Tibial nerve (tissue), 4 donors: ENCODE measurements around the gene CCDC91. TPM values are rescaled to one million over a fixed set of nuclear protein-coding genes. Genes with fewer than 3 reads are reported as not detected.

Experiments
- DNase-seq, 2 donors: peaks; one replicate each; pipeline ENCODE4 v3.0.0-alpha.2; 2019; ENCODE audit warnings: low spot score in 2 of 2
- H3K27ac ChIP-seq, 4 donors: fragments of 200-600 bp; sonication (generic) in 3 of 4; one replicate each; pipeline ENCODE4 v1.5.1; 2017 to 2019; ENCODE audit warnings: mild to moderate bottlenecking in 1 of 4
- H3K27me3 ChIP-seq, 2 donors: fragments of 200-600 bp; sonication (generic) in 1 of 2; one replicate each; pipeline versions ENCODE4 v1.5.1 to v1.6.0; 2017 to 2019
- H3K36me3 ChIP-seq, 3 donors: fragments of 200-600 bp; sonication (generic); one replicate each; pipeline ENCODE4 v1.5.1; 2018 to 2019
- H3K4me1 ChIP-seq, 4 donors: fragments of 200-600 bp; sonication (generic) in 3 of 4; one replicate each; pipeline ENCODE4 v1.5.1; 2017 to 2019
- H3K4me3 ChIP-seq, 4 donors: fragments of 200-600 bp; sonication (generic) in 3 of 4; one replicate each; pipeline ENCODE4 v1.5.1; 2017 to 2019; ENCODE audit warnings: mild to moderate bottlenecking in 1 of 4, moderate library complexity in 1 of 4
- H3K9me3 ChIP-seq, 4 donors: fragments of 200-600 bp; sonication (generic) in 3 of 4; one replicate each; pipeline ENCODE4 v1.5.1; 2017 to 2019
- EP300 ChIP-seq, 2 donors: sonication (generic); formaldehyde crosslinking; IDR thresholded peaks; one replicate each; pipeline ENCODE4 v1.6.1; 2017; ENCODE audit warnings: antibody characterized with exemption in 2 of 2, mild to moderate bottlenecking in 1 of 2
- POLR2A ChIP-seq, 2 donors: fragments of 450-650 bp; IDR thresholded peaks; one replicate each; pipeline ENCODE4 v1.6.1; 2017; ENCODE audit warnings: antibody characterized with exemption in 2 of 2, mild to moderate bottlenecking in 2 of 2, moderate library complexity in 2 of 2
- WGBS, 2 donors: methylation state at CpG; one replicate each; pipeline ENCODE4 v1.1.5; 2018; 5-methylcytosine and 5-hydroxymethylcytosine counted together
- total RNA-seq, 4 donors: library from RNA; depleted of rRNA; stranded (reverse); fragments of >200 nt; gene quantifications; one replicate each; pipeline ENCODE4 v1.1.0, GENCODE V29; 2016
- TF ChIP-seq, protein P1 (sequence below), 5 experiments: fragments of 200-600 bp in 3 of 5; fragments of 450-650 bp in 2 of 5; sonication (generic) in 3 of 5; IDR thresholded peaks; one replicate each; pipeline ENCODE4 v1.5.1; 2016 to 2019; ENCODE audit warnings: antibody characterized with exemption in 5 of 5, mild to moderate bottlenecking in 3 of 5, moderate library complexity in 2 of 5

The CCDC91 gene
- total RNA-seq, 4 donors from 2014 or later = 39.0 to 76.5 (median 44.0) TPM

DNA sequence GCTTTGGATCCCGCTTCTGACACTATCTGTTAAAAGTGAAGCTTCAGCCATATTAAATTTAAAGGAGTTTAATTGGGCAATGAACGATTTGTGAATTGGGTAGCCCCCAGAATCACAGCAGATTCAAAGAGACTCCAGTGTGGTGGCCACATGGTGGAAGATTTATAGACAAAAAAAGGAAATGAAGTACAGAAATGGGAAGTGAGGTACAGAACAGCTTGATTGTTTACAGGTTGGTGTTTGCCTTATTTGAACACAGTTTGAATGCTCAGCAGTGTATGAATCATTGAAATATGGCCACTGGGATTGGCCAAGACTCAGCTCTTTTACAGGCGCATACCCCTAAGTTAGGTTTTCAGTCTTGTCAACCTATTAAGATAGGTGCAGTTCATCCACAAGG is 21.9 kb downstream of the CCDC91 start:
- Histone ChIP-seq H3K4me1 (peaks cover 0 to 12% (median under 1%) of the 10 kb centered on the region in 4 donors), H3K4me3 (no peak overlapping the region), H3K27ac (peak overlapping the region in 1 of 4 donors; percentile 13), H3K36me3 (no peaks in the 10 kb centered on the region), H3K27me3 (no peaks in the 10 kb centered on the region), H3K9me3 (peaks cover 0 to 5% (median 0%) of the 10 kb centered on the region in 4 donors)
- no peak for TF ChIP-seq EP300 (IDR thresholded peaks at IDR 0.05)
- TF ChIP-seq, protein P1, sequence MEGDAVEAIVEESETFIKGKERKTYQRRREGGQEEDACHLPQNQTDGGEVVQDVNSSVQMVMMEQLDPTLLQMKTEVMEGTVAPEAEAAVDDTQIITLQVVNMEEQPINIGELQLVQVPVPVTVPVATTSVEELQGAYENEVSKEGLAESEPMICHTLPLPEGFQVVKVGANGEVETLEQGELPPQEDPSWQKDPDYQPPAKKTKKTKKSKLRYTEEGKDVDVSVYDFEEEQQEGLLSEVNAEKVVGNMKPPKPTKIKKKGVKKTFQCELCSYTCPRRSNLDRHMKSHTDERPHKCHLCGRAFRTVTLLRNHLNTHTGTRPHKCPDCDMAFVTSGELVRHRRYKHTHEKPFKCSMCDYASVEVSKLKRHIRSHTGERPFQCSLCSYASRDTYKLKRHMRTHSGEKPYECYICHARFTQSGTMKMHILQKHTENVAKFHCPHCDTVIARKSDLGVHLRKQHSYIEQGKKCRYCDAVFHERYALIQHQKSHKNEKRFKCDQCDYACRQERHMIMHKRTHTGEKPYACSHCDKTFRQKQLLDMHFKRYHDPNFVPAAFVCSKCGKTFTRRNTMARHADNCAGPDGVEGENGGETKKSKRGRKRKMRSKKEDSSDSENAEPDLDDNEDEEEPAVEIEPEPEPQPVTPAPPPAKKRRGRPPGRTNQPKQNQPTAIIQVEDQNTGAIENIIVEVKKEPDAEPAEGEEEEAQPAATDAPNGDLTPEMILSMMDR (IDR thresholded peaks at IDR 0.05) = no peak
- 97 to 98% methylated on average over 3 of the region's 3 CpGs for WGBS, 2 donors
- no peak for DNase-seq

DNA sequence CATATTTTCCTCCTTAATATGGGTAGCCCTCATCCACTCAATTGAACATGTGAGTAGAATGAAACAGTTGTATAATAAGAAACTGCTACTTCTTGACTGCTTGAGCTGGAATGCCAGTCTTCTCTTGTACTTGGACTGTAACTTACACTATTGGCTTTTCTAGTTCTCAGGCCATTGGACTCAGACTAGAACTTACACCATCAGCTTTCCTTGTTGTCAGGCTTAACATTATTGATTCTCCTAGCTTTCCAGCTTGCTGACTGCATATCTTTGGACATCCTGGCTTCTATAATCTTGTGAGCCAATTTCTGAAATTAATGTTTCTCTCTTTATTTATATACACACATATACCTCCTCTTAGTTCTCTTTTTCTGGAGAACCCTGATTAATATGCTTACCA is 24.8 kb downstream of the CCDC91 start:
- no peak for DNase-seq
- peaks cover 0 to 7% (median 3%) of the 10 kb centered on the region in 4 donors for H3K9me3 ChIP-seq
- H3K27me3 ChIP-seq = no peaks in the 10 kb centered on the region
- H3K4me3 ChIP-seq = no peak overlapping the region
- TF ChIP-seq, protein P1 (IDR thresholded peaks at IDR 0.05) = no peak
- TF ChIP-seq EP300 (IDR thresholded peaks at IDR 0.05) = no peak
- TF ChIP-seq POLR2A (IDR thresholded peaks at IDR 0.05) = no peak
- H3K36me3 ChIP-seq = no peaks in the 10 kb centered on the region
- peaks cover 0 to 12% (median 2%) of the 10 kb centered on the region in 4 donors for H3K4me1 ChIP-seq
- no peak overlapping the region for H3K27ac ChIP-seq

DNA sequence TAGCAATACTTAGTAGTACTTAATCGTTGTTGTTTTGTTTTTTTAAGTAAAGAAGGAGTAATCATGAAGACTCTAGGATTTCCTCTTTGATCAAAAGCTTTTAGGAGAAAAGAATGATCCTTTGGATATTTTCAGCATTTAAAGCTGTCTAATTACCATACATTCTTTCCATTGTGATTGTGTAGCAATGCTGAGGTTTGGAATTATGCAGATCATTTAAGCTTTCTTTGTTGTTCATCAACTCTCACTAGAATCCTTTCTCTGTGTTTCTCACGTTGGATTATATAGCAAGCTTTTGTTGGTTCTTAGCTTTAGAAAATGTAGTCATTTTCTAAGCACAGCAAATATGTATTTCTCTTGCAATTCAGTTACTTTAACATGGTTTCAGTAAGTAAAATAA is 25.8 kb downstream of the CCDC91 start:
- Histone ChIP-seq H3K27ac (no peak overlapping the region), H3K36me3 (no peaks in the 10 kb centered on the region), H3K9me3 (peaks cover 0 to 7% (median 3%) of the 10 kb centered on the region in 4 donors), H3K4me3 (no peak overlapping the region), H3K4me1 (peaks cover 0 to 10% (median 2%) of the 10 kb centered on the region in 4 donors), H3K27me3 (no peaks in the 10 kb centered on the region)
- TF ChIP-seq, protein P1 (IDR thresholded peaks at IDR 0.05) = no peak
- no peak for TF ChIP-seq POLR2A (IDR thresholded peaks at IDR 0.05)
- no peak for TF ChIP-seq EP300 (IDR thresholded peaks at IDR 0.05)
- WGBS, 2 donors = 52 to 65% methylated on average over 2 of the region's 2 CpGs
- DNase-seq = no peak

DNA sequence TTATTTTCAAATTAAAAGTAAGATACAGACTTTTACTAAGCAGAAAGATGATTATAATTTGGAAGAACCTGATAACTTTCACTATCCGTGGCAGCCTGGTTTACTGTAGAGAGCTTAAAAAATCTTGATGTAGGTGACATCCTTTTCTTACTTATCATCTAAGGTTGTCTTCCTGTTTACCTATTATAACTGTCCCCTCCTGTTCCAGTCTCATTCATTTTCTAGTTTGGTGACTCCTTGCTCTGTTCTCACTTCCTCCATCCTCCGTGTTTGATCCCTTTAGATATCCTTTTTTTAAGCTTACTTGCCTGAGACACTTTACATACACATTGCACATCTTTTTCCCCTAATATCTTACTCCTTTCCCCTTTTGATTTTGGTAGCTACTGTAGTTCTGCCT is 27.5 kb downstream of the CCDC91 start:
- H3K27me3 ChIP-seq = no peaks in the 10 kb centered on the region
- H3K4me3 ChIP-seq = no peak overlapping the region
- no peak for DNase-seq
- peaks cover 0 to 7% (median 3%) of the 10 kb centered on the region in 4 donors for H3K9me3 ChIP-seq
- no peak overlapping the region for H3K27ac ChIP-seq
- peaks cover 0 to 10% (median 7%) of the 10 kb centered on the region in 4 donors for H3K4me1 ChIP-seq
- TF ChIP-seq, protein P1 (IDR thresholded peaks at IDR 0.05) = no peak
- TF ChIP-seq EP300 (IDR thresholded peaks at IDR 0.05) (no peak), POLR2A (IDR thresholded peaks at IDR 0.05) (no peak)
- no peaks in the 10 kb centered on the region for H3K36me3 ChIP-seq
- 81 to 89% methylated on average over 2 of the region's 2 CpGs for WGBS, 2 donors

DNA sequence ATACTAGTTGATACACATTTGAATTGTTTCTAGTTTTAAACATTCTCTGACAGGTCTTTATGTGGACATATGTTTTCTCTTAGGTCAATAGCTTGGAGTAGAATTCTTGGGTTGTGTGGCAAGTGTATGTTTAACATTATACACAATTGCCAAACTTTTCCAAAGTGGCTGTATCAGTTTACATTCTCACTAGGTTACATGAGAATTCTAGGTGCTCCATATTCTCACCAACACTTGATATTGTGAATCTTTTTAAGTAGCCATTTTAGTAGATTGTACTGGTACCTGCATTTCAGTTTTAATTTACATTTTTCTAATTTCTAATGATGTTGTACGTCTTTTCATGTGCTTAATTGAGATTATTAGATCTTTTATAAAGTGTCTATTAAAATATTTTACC is 28.6 kb downstream of the CCDC91 start:
- 90 to 100% methylated on average over 1 of the region's 1 CpG for WGBS, 2 donors
- Histone ChIP-seq H3K27me3 (no peaks in the 10 kb centered on the region), H3K9me3 (peaks cover 0 to 7% (median 3%) of the 10 kb centered on the region in 4 donors), H3K4me3 (no peak overlapping the region), H3K36me3 (no peaks in the 10 kb centered on the region), H3K4me1 (peaks cover 0 to 12% (median 7%) of the 10 kb centered on the region in 4 donors), H3K27ac (no peak overlapping the region)
- TF ChIP-seq POLR2A (IDR thresholded peaks at IDR 0.05) (no peak), EP300 (IDR thresholded peaks at IDR 0.05) (no peak)
- TF ChIP-seq, protein P1 (IDR thresholded peaks at IDR 0.05) = no peak
- DNase-seq = no peak
